HEK293 (cell line): ENCODE data around the gene TACC2.
"Not testable (repeated sequence)": the region's sequence is repeated elsewhere in the genome, so short reads cannot be mapped to it uniquely, and the experiment has no call there.

Source experiments
- CTCF ChIA-PET: fragments of 350-600 bp; formaldehyde crosslinking; extraction: SDS; loops from one replicate; lab custom pipeline; 2021; ENCODE audit warnings: antibody characterized with exemption; lab: Yijun Ruan, JAX
- POLR2A ChIA-PET: fragments of 300-600 bp; formaldehyde crosslinking; extraction: SDS; loops from one replicate; lab custom pipeline; 2020; ENCODE audit warnings: antibody characterized with exemption, inconsistent platforms; lab: Yijun Ruan, JAX
- H3K27ac ChIP-seq: fragments of 200-500 bp; sonication (Bioruptor generic); 2 replicates; pipeline ENCODE4 v1.5.1; 2014; ENCODE audit warnings: low read depth, low read length, control low read depth, inconsistent platforms; ENCODE audit errors: extremely low read depth
- H3K36me3 ChIP-seq, 2 experiments: fragments of 200-500 bp in 1 of 2; sonication (Bioruptor generic) in 1 of 2; 1 replicate in 1 of 2; 2 replicates in 1 of 2; pipeline ENCODE4 v1.5.1; 2014 to 2017; ENCODE audit warnings: inconsistent platforms in 2 of 2, low read length in 2 of 2; ENCODE audit not compliant: control insufficient read depth in 2 of 2, insufficient read depth in 1 of 2
- H3K4me1 ChIP-seq: fragments of 200-500 bp; sonication (Bioruptor generic); 2 replicates; pipeline ENCODE4 v1.5.1; 2014; ENCODE audit warnings: mild to moderate bottlenecking, low read length, inconsistent platforms; ENCODE audit not compliant: control insufficient read depth, insufficient read depth
- H3K4me3 ChIP-seq: 2 replicates; pipeline ENCODE4 v1.5.1; 2011; ENCODE audit warnings: low read depth, mild to moderate bottlenecking, control low read depth, low read length, moderate library complexity
- H3K9me3 ChIP-seq: fragments of 200-500 bp; sonication (Bioruptor generic); 2 replicates; pipeline ENCODE4 v1.5.1; 2014; ENCODE audit warnings: low read depth, low read length, inconsistent platforms; ENCODE audit not compliant: control insufficient read depth, insufficient read depth
- ATF2 ChIP-seq: fragments of 450-650 bp; formaldehyde crosslinking; IDR thresholded peaks from 2 replicates; pipeline ENCODE4 v1.5.1; 2016; ENCODE audit warnings: missing biosample characterization, missing genetic modification characterization, low read depth
- BCL11A ChIP-seq: fragments of 450-650 bp; formaldehyde crosslinking; IDR thresholded peaks from 2 replicates; pipeline ENCODE4 v1.5.1; 2016; ENCODE audit warnings: low read depth, missing biosample characterization, missing genetic modification characterization
- BCL6B ChIP-seq: fragments of 450-650 bp; formaldehyde crosslinking; IDR thresholded peaks from 2 replicates; pipeline ENCODE4 v1.5.1; 2017; ENCODE audit warnings: missing biosample characterization, missing genetic modification characterization
- HOXA7 ChIP-seq: sonication (generic); formaldehyde crosslinking; IDR thresholded peaks from 2 replicates; pipeline ENCODE4 v1.8.1; 2022; ENCODE audit warnings: missing genetic modification reagents, borderline replicate concordance
- KLF7 ChIP-seq: fragments of 450-650 bp; formaldehyde crosslinking; IDR thresholded peaks from 2 replicates; pipeline ENCODE4 v1.5.1; 2016; ENCODE audit warnings: missing biosample characterization, missing genetic modification characterization, borderline replicate concordance
- SP2 ChIP-seq: fragments of 450-650 bp; formaldehyde crosslinking; IDR thresholded peaks from 2 replicates; pipeline ENCODE4 v1.5.1; 2016; ENCODE audit warnings: missing biosample characterization, missing genetic modification characterization
- TSHZ1 ChIP-seq: fragments of 450-650 bp; formaldehyde crosslinking; IDR thresholded peaks from 2 replicates; pipeline ENCODE4 v1.5.1; 2016; ENCODE audit warnings: missing biosample characterization, missing genetic modification characterization, borderline replicate concordance
- YY1 ChIP-seq: fragments of 450-650 bp; formaldehyde crosslinking; IDR thresholded peaks from 2 replicates; pipeline ENCODE4 v1.5.1; 2018; ENCODE audit warnings: missing biosample characterization, missing genetic modification characterization
- YY2 ChIP-seq: fragments of 450-650 bp; formaldehyde crosslinking; IDR thresholded peaks from 2 replicates; pipeline ENCODE4 v1.5.1; 2016; ENCODE audit warnings: missing biosample characterization, missing genetic modification characterization
- ZBTB49 ChIP-seq: fragments of 450-650 bp; formaldehyde crosslinking; IDR thresholded peaks from 2 replicates; pipeline ENCODE4 v1.5.1; 2016; ENCODE audit warnings: missing biosample characterization, missing genetic modification characterization, low read depth
- ZNF133 ChIP-seq: fragments of 450-650 bp; formaldehyde crosslinking; IDR thresholded peaks from 2 replicates; pipeline ENCODE4 v1.5.1; 2016; ENCODE audit warnings: missing biosample characterization, missing genetic modification characterization
- ZNF175 ChIP-seq: fragments of 450-650 bp; formaldehyde crosslinking; IDR thresholded peaks from 2 replicates; pipeline ENCODE4 v1.5.1; 2016; ENCODE audit warnings: missing biosample characterization, missing genetic modification characterization
- ZNF19 ChIP-seq: fragments of 450-650 bp; formaldehyde crosslinking; IDR thresholded peaks from 2 replicates; pipeline ENCODE4; 2016; ENCODE audit warnings: missing biosample characterization, missing genetic modification characterization, low read depth
- ZNF239 ChIP-seq: fragments of 450-650 bp; formaldehyde crosslinking; IDR thresholded peaks from 2 replicates; pipeline ENCODE4 v1.5.1; 2016; ENCODE audit warnings: missing biosample characterization, missing genetic modification characterization
- ZNF274 ChIP-seq, 2 experiments: fragments of 200-500 bp in 1 of 2; fragments of 450-650 bp in 1 of 2; sonication (Bioruptor generic) in 1 of 2; formaldehyde crosslinking in 1 of 2; IDR thresholded peaks; 2 replicates each; pipeline versions ENCODE4 v1.5.1 to v1.6.1; 2014 to 2016; ENCODE audit warnings: borderline replicate concordance in 1 of 2, inconsistent platforms in 1 of 2, low read length in 1 of 2, missing biosample characterization in 1 of 2, missing genetic modification characterization in 1 of 2
- ZNF354C ChIP-seq: fragments of 450-650 bp; formaldehyde crosslinking; IDR thresholded peaks from 2 replicates; pipeline ENCODE4 v1.5.1; 2016; ENCODE audit warnings: missing biosample characterization, missing genetic modification characterization, low read depth, borderline replicate concordance
- ZNF621 ChIP-seq: fragments of 450-650 bp; formaldehyde crosslinking; IDR thresholded peaks from 2 replicates; pipeline ENCODE4 v1.5.1; 2017; ENCODE audit warnings: missing biosample characterization, missing genetic modification characterization
- ZXDB ChIP-seq: fragments of 450-650 bp; formaldehyde crosslinking; IDR thresholded peaks from 2 replicates; pipeline ENCODE4 v1.5.1; 2016; ENCODE audit warnings: missing biosample characterization, missing genetic modification characterization

TACC2 gene

GRCh38 chr10:122072491-122072890, 83.5 kb downstream of the TACC2 start:
- ChIA-PET CTCF (no interaction called here), POLR2A (interaction anchor here (0.7 kb wide), 1 partner anchor 21 kb away, joined by 5 read pairs; no protein-coding TSS in a partner anchor)
- TF ChIP-seq TSHZ1 (no peak), ZNF274 (IDR thresholded peaks at IDR 0.05; ENCODE audit: low read length) (no peak), ZNF274 (tag by site-specific recombination; IDR thresholded peaks at IDR 0.05; ENCODE audit: borderline replicate concordance) (no peak), KLF7 (no peak), ZNF133 (tag by site-specific recombination) (no peak), ZXDB (tag by site-specific recombination) (no peak), ZNF19 (no peak), YY2 (tag by site-specific recombination) (no peak), BCL6B (tag by site-specific recombination) (no peak), BCL11A (no peak), ZNF175 (tag by site-specific recombination) (no peak), HOXA7 (CRISPR knock-in tag) (no peak), YY1 (tag by site-specific recombination) (no peak)
- Histone ChIP-seq H3K27ac (no peak overlapping the region), H3K4me1 (peaks cover 7% of the 10 kb centered on the region), H3K9me3 (no peaks in the 10 kb centered on the region), H3K36me3 (no peaks in the 10 kb centered on the region), H3K4me3 (no peak overlapping the region)

- ChIA-PET POLR2A (interaction anchor here (1.1 kb wide), 1 partner anchor 24 kb away, joined by 3 read pairs; no protein-coding TSS in a partner anchor), CTCF (interaction anchor here (0.7 to 1.4 kb wide), 4 partner anchors 19 to 1037 kb away, joined by 3 to 4 read pairs (median 4); no protein-coding TSS in a partner anchor)
- TF ChIP-seq ZNF239 (tag by site-specific recombination) (peak; percentile 95), ATF2 (tag by site-specific recombination) (no peak)
- TF ChIP-seq, all 188 proteins: peak for 1
- Histone ChIP-seq H3K4me1 (peaks cover 7% of the 10 kb centered on the region), H3K9me3 (no peaks in the 10 kb centered on the region), H3K27ac (no peak overlapping the region), H3K36me3 (no peaks in the 10 kb centered on the region), H3K4me3 (no peak overlapping the region)
Measured at GRCh38 chr10:122073508-122073907, 84.5 kb downstream of the TACC2 start.

- POLR2A ChIA-PET, result interaction anchor here (0.7 kb wide), 1 partner anchor 52 kb away, joined by 3 read pairs; no protein-coding TSS in a partner anchor
Measured at GRCh38 chr10:122075171-122075570, 86.2 kb downstream of the TACC2 start.

GRCh38 chr10:122075876-122076275, 86.9 kb downstream of the TACC2 start:
- H3K9me3 ChIP-seq, H3K27ac ChIP-seq, POLR2A ChIA-PET, H3K36me3 ChIP-seq, H3K4me1 ChIP-seq, H3K4me3 ChIP-seq: not testable (repeated sequence)
- CTCF ChIA-PET, result interaction anchor here (1.0 kb wide), 1 partner anchor 67 kb away, joined by 3 read pairs; no protein-coding TSS in a partner anchor

More at GRCh38 chr10:122075171-122075570, 86.2 kb downstream of the TACC2 start:
- Histone ChIP-seq H3K4me3 (no peak overlapping the region), H3K9me3 (no peaks in the 10 kb centered on the region), H3K27ac (no peak overlapping the region), H3K36me3 (no peaks in the 10 kb centered on the region), H3K4me1 (no peaks in the 10 kb centered on the region)
- CTCF ChIA-PET, result no interaction called here
- TF ChIP-seq SP2 (no peak), ZNF354C (no peak), ZBTB49 (tag by site-specific recombination) (no peak), KLF7 (no peak), ZNF621 (tag by site-specific recombination) (no peak)
- TF ChIP-seq, all 188 proteins: peak for 0
